VCaP (cell line): ENCODE results near the gene MUC5B.
"Not testable (repeated sequence)": the region's sequence is repeated elsewhere in the genome, so short reads cannot be mapped to it uniquely, and the experiment has no call there.

Source experiments
- H3K27ac ChIP-seq: fragments of 450-650 bp; 2 replicates; pipeline ENCODE4 v1.5.1; 2017
- CTCF ChIP-seq: fragments of 450-650 bp; conservative IDR thresholded peaks from 2 replicates; pipeline ENCODE4 v1.5.1; 2017; ENCODE audit warnings: mild to moderate bottlenecking, moderate library complexity

Gene MUC5B

GRCh38 chr11:1238767-1239595, 16.1 kb downstream of the MUC5B start:
- H3K27ac ChIP-seq: no peak overlapping the region

GRCh38 chr11:1239596-1240205, 16.8 kb downstream of the MUC5B start:
- no peak overlapping the region for H3K27ac ChIP-seq
- no peak for TF ChIP-seq CTCF

More at GRCh38 chr11:1238767-1239595, 16.1 kb downstream of the MUC5B start:
- TF ChIP-seq CTCF: no peak

GRCh38 chr11:1240771-1241170, 17.9 kb downstream of the MUC5B start:
- no peak overlapping the region for H3K27ac ChIP-seq
- TF ChIP-seq CTCF: no peak

- no peak for TF ChIP-seq CTCF
- no peak overlapping the region for H3K27ac ChIP-seq
Observed at GRCh38 chr11:1241706-1242105, 18.8 kb downstream of the MUC5B start.

GRCh38 chr11:1242289-1242688, 19.4 kb downstream of the MUC5B start:
- no peak overlapping the region for H3K27ac ChIP-seq
- no peak for TF ChIP-seq CTCF

GRCh38 chr11:1242751-1243150, 19.9 kb downstream of the MUC5B start:
- not testable (repeated sequence) for H3K27ac ChIP-seq

GRCh38 chr11:1243521-1243920, 20.7 kb downstream of the MUC5B start:
- not testable (repeated sequence) for H3K27ac ChIP-seq

- not testable (repeated sequence) for H3K27ac ChIP-seq
Observed at GRCh38 chr11:1244557-1244956, 21.7 kb downstream of the MUC5B start.

- H3K27ac ChIP-seq: not testable (repeated sequence)
Observed at GRCh38 chr11:1245717-1246116, 22.9 kb downstream of the MUC5B start.

GRCh38 chr11:1246301-1246700, 23.4 kb downstream of the MUC5B start:
- H3K27ac ChIP-seq: not testable (repeated sequence)

- not testable (repeated sequence) for H3K27ac ChIP-seq
Observed at GRCh38 chr11:1247026-1247425, 24.2 kb downstream of the MUC5B start.

- H3K27ac ChIP-seq: not testable (repeated sequence)
Observed at GRCh38 chr11:1248951-1249350, 26.1 kb downstream of the MUC5B start.

- H3K27ac ChIP-seq: not testable (repeated sequence)
Observed at GRCh38 chr11:1250411-1250810, 27.5 kb downstream of the MUC5B start.
